GM12878 (cell line): Measurements from ENCODE around the gene PREX1. TPM values are rescaled to one million over a fixed set of nuclear protein-coding genes. Genes with fewer than 3 reads are reported as not detected.

Experiments
- EGR1 ChIP-seq, 2 experiments: IDR thresholded peaks; 1 replicate in 1 of 2; 2 replicates in 1 of 2; pipeline ENCODE4 v1.6.1; 2011 to 2012; ENCODE audit warnings: low read depth in 2 of 2, low read length in 2 of 2, borderline replicate concordance in 1 of 2, mild to moderate bottlenecking in 1 of 2, moderate library complexity in 1 of 2
- ETV6 ChIP-seq, 2 experiments: fragments of 450-650 bp in 1 of 2; IDR thresholded peaks in 1 of 2; conservative IDR thresholded peaks in 1 of 2; 2 replicates each; pipeline ENCODE4 v1.6.1; 2014; ENCODE audit warnings: antibody characterized with exemption in 1 of 2, borderline replicate concordance in 1 of 2, low read depth in 1 of 2, mild to moderate bottlenecking in 1 of 2, moderate library complexity in 1 of 2
- HDGF ChIP-seq: fragments of 450-650 bp; IDR thresholded peaks from 2 replicates; pipeline ENCODE4 v1.6.1; 2016; ENCODE audit warnings: antibody characterized with exemption
- KAT2A ChIP-seq: conservative IDR thresholded peaks from 2 replicates; pipeline ENCODE4 v1.6.1; 2011; ENCODE audit warnings: low read depth, low read length; ENCODE audit not compliant: control insufficient read depth
- KLF5 ChIP-seq: fragments of 450-650 bp; IDR thresholded peaks from 2 replicates; pipeline ENCODE4 v1.6.1; 2014; ENCODE audit warnings: mild to moderate bottlenecking; ENCODE audit not compliant: partially characterized antibody
- RAD51 ChIP-seq: fragments of 450-650 bp; IDR thresholded peaks from 2 replicates; pipeline ENCODE4 v1.6.1; 2016; ENCODE audit warnings: moderate library complexity, mild to moderate bottlenecking, inconsistent platforms
- SIN3A ChIP-seq: IDR thresholded peaks from 2 replicates; pipeline ENCODE4 v1.6.1; 2012; ENCODE audit warnings: low read depth, low read length, improper control_type of control experiment
- SMAD1 ChIP-seq: fragments of 450-650 bp; IDR thresholded peaks from 2 replicates; pipeline ENCODE4 v1.6.1; 2018; ENCODE audit warnings: mild to moderate bottlenecking, low read depth; ENCODE audit not compliant: partially characterized antibody
- SUPT20H ChIP-seq: IDR thresholded peaks from 2 replicates; pipeline ENCODE4 v1.6.1; 2011; ENCODE audit warnings: low read depth, mild to moderate bottlenecking, low read length, moderate library complexity, borderline replicate concordance; ENCODE audit not compliant: control insufficient read depth
- polyA plus RNA-seq, 11 experiments: library from polyadenylated mRNA; depleted of rRNA in 4 of 11; unstranded in 6 of 11; stranded (reverse) in 5 of 11; fragments of >200 nt; fragmentation: Nextera tagmentation in 4 of 11; fragmentation: Illumina TruSeq in 1 of 11; extraction: Ambion mirVana in 4 of 11; extraction: Trizol in 1 of 11; gene quantifications; 1 replicate in 1 of 11; 2 replicates in 10 of 11; pipeline versions ENCODE4 v1.2.1 to v1.2.3, GENCODE V29; 2011 to 2016; ENCODE audit warnings: inconsistent platforms in 2 of 11, missing spikeins in 2 of 11, low read depth in 1 of 11
- total RNA-seq, 4 experiments: library from RNA; depleted of rRNA in 3 of 4; stranded (reverse); fragments of >200 nt in 3 of 4; fragmentation: Illumina TruSeq in 1 of 4; extraction: Trizol in 1 of 4; gene quantifications; 2 replicates each; pipeline versions ENCODE4 v1.2.1 to v1.2.3, GENCODE V29; 2013 to 2021
- TF ChIP-seq, protein P1 (sequence below): IDR thresholded peaks from 2 replicates; pipeline ENCODE4 v1.6.1; 2011; ENCODE audit warnings: low read depth, mild to moderate bottlenecking, low read length, moderate library complexity, borderline replicate concordance; ENCODE audit errors: extremely low read depth
- TF ChIP-seq, protein P2 (sequence below): fragments of 450-650 bp; IDR thresholded peaks from 2 replicates; pipeline ENCODE4 v1.6.1; 2017; ENCODE audit warnings: antibody characterized with exemption, mild to moderate bottlenecking, moderate library complexity
- TF ChIP-seq, protein P3 (sequence below): fragments of 450-650 bp; formaldehyde crosslinking; IDR thresholded peaks from 2 replicates; pipeline ENCODE4 v1.5.0; 2022; ENCODE audit warnings: mild to moderate bottlenecking, missing genetic modification characterization

PREX1 gene
- total and polyA plus RNA-seq, 10 of the 15 experiments (the other 5 are each of a cell fraction or from before 2014, with no cell fraction given) = 2.6 to 114 (median 38.9) TPM

DNA sequence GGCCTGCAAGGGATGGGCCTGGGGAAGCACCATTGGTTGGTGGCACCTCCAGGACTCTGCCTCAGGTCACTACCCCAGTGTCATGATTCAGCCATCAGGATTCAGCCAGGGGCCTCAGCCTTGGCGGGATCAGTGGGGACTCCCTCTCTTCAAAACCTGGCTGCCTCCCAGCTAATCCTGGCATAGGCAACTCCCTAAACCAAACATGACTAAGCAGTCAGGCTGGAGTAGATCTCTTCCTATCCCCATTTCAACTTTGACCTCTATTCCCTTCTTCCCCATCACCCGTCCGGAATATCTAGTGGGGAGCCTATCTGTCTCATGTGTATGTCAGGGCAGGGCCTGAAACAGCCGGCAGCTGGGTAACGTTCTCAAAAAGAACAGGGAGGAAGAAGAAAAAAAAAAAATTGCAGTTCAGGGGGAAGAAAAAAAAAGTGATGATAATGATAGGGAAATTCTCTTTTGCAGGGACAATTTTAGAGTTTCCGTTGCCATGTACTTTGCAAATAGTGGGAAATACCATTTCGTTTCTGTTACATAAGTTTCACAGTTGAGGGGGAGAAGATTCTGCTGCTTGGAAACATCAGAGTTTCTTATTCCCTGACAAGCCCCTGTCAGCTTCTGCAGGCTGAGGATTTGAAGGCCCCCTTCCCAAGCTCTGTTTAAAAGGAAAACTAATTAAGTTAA is 4.1 kb upstream of the PREX1 start (continued):
- TF ChIP-seq SUPT20H (no peak), EGR1 (IDR thresholded peaks at IDR 0.05; ENCODE audit: borderline replicate concordance in 1 of 2, low read depth in 2 of 2, low read length in 2 of 2) (no peak), RAD51 (no peak), SIN3A (no peak), KLF5 (no peak), KAT2A (no peak), ETV6 (conservative IDR thresholded peaks at IDR 0.05 in 1 of 2, IDR thresholded peaks at IDR 0.05 in 1 of 2; ENCODE audit: borderline replicate concordance in 1 of 2, low read depth in 1 of 2) (0 out of 4 replicates have a peak, but pooled peaks of 1 of the 2 experiments have one; percentile 20), SMAD1 (peak; percentile 28), HDGF (no peak)
- TF ChIP-seq, protein P1, sequence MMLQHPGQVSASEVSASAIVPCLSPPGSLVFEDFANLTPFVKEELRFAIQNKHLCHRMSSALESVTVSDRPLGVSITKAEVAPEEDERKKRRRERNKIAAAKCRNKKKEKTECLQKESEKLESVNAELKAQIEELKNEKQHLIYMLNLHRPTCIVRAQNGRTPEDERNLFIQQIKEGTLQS = no peak
- TF ChIP-seq, protein P2, sequence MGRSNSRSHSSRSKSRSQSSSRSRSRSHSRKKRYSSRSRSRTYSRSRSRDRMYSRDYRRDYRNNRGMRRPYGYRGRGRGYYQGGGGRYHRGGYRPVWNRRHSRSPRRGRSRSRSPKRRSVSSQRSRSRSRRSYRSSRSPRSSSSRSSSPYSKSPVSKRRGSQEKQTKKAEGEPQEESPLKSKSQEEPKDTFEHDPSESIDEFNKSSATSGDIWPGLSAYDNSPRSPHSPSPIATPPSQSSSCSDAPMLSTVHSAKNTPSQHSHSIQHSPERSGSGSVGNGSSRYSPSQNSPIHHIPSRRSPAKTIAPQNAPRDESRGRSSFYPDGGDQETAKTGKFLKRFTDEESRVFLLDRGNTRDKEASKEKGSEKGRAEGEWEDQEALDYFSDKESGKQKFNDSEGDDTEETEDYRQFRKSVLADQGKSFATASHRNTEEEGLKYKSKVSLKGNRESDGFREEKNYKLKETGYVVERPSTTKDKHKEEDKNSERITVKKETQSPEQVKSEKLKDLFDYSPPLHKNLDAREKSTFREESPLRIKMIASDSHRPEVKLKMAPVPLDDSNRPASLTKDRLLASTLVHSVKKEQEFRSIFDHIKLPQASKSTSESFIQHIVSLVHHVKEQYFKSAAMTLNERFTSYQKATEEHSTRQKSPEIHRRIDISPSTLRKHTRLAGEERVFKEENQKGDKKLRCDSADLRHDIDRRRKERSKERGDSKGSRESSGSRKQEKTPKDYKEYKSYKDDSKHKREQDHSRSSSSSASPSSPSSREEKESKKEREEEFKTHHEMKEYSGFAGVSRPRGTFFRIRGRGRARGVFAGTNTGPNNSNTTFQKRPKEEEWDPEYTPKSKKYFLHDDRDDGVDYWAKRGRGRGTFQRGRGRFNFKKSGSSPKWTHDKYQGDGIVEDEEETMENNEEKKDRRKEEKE = no peak
- TF ChIP-seq, protein P3, sequence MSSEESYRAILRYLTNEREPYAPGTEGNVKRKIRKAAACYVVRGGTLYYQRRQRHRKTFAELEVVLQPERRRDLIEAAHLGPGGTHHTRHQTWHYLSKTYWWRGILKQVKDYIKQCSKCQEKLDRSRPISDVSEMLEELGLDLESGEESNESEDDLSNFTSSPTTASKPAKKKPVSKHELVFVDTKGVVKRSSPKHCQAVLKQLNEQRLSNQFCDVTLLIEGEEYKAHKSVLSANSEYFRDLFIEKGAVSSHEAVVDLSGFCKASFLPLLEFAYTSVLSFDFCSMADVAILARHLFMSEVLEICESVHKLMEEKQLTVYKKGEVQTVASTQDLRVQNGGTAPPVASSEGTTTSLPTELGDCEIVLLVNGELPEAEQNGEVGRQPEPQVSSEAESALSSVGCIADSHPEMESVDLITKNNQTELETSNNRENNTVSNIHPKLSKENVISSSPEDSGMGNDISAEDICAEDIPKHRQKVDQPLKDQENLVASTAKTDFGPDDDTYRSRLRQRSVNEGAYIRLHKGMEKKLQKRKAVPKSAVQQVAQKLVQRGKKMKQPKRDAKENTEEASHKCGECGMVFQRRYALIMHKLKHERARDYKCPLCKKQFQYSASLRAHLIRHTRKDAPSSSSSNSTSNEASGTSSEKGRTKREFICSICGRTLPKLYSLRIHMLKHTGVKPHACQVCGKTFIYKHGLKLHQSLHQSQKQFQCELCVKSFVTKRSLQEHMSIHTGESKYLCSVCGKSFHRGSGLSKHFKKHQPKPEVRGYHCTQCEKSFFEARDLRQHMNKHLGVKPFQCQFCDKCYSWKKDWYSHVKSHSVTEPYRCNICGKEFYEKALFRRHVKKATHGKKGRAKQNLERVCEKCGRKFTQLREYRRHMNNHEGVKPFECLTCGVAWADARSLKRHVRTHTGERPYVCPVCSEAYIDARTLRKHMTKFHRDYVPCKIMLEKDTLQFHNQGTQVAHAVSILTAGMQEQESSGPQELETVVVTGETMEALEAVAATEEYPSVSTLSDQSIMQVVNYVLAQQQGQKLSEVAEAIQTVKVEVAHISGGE = no peak
